Tibial nerve (tissue), 4 donors: ENCODE measurements around the gene HADHA. TPM values are rescaled to one million over a fixed set of nuclear protein-coding genes. Genes with fewer than 3 reads are reported as not detected.

ENCODE experiments used
- DNase-seq, 2 donors: peaks; one replicate each; pipeline ENCODE4 v3.0.0-alpha.2; 2019; ENCODE audit warnings: low spot score in 2 of 2
- H3K27ac ChIP-seq, 4 donors: fragments of 200-600 bp; sonication (generic) in 3 of 4; one replicate each; pipeline ENCODE4 v1.5.1; 2017 to 2019; ENCODE audit warnings: mild to moderate bottlenecking in 1 of 4
- H3K27me3 ChIP-seq, 2 donors: fragments of 200-600 bp; sonication (generic) in 1 of 2; one replicate each; pipeline versions ENCODE4 v1.5.1 to v1.6.0; 2017 to 2019
- H3K36me3 ChIP-seq, 3 donors: fragments of 200-600 bp; sonication (generic); one replicate each; pipeline ENCODE4 v1.5.1; 2018 to 2019
- H3K4me1 ChIP-seq, 4 donors: fragments of 200-600 bp; sonication (generic) in 3 of 4; one replicate each; pipeline ENCODE4 v1.5.1; 2017 to 2019
- H3K4me3 ChIP-seq, 4 donors: fragments of 200-600 bp; sonication (generic) in 3 of 4; one replicate each; pipeline ENCODE4 v1.5.1; 2017 to 2019; ENCODE audit warnings: mild to moderate bottlenecking in 1 of 4, moderate library complexity in 1 of 4
- H3K9me3 ChIP-seq, 4 donors: fragments of 200-600 bp; sonication (generic) in 3 of 4; one replicate each; pipeline ENCODE4 v1.5.1; 2017 to 2019
- CTCF ChIP-seq, 5 experiments: fragments of 200-600 bp in 3 of 5; fragments of 450-650 bp in 2 of 5; sonication (generic) in 3 of 5; IDR thresholded peaks; one replicate each; pipeline ENCODE4 v1.5.1; 2016 to 2019; ENCODE audit warnings: antibody characterized with exemption in 5 of 5, mild to moderate bottlenecking in 3 of 5, moderate library complexity in 2 of 5
- EP300 ChIP-seq, 2 donors: sonication (generic); formaldehyde crosslinking; IDR thresholded peaks; one replicate each; pipeline ENCODE4 v1.6.1; 2017; ENCODE audit warnings: antibody characterized with exemption in 2 of 2, mild to moderate bottlenecking in 1 of 2
- POLR2A ChIP-seq, 2 donors: fragments of 450-650 bp; IDR thresholded peaks; one replicate each; pipeline ENCODE4 v1.6.1; 2017; ENCODE audit warnings: antibody characterized with exemption in 2 of 2, mild to moderate bottlenecking in 2 of 2, moderate library complexity in 2 of 2
- WGBS, 2 donors: methylation state at CpG; one replicate each; pipeline ENCODE4 v1.1.5; 2018; 5-methylcytosine and 5-hydroxymethylcytosine counted together
- total RNA-seq, 4 donors: library from RNA; depleted of rRNA; stranded (reverse); fragments of >200 nt; gene quantifications; one replicate each; pipeline ENCODE4 v1.1.0, GENCODE V29; 2016

Gene HADHA
- total RNA-seq, 4 donors from 2014 or later: 91.8 to 115 (median 104) TPM

- Histone ChIP-seq H3K27me3 (no peaks in the 10 kb centered on the region), H3K9me3 (no peaks in the 10 kb centered on the region), H3K4me1 (peaks cover 0 to 23% (median 8%) of the 10 kb centered on the region in 4 donors), H3K36me3 (peaks cover 0 to 85% (median 27%) of the 10 kb centered on the region in 3 donors), H3K27ac (no peak overlapping the region), H3K4me3 (no peak overlapping the region)
- DNase-seq: no peak
- TF ChIP-seq CTCF (IDR thresholded peaks at IDR 0.05) (peak in 1 of 5 experiments; percentile 12), EP300 (IDR thresholded peaks at IDR 0.05) (no peak)
- WGBS, 2 donors: 85 to 89% methylated on average over 9 of the region's 9 CpGs
Observed at GRCh38 chr2:26235089-26235488, 9.3 kb downstream of the HADHA start.

GRCh38 chr2:26230806-26231205, 13.6 kb downstream of the HADHA start:
- Histone ChIP-seq H3K4me3 (no peak overlapping the region), H3K4me1 (no peaks in the 10 kb centered on the region), H3K27me3 (no peaks in the 10 kb centered on the region), H3K9me3 (peaks cover 0 to 14% (median 0%) of the 10 kb centered on the region in 4 donors), H3K27ac (no peak overlapping the region), H3K36me3 (peaks cover 0 to 100% (median 31%) of the 10 kb centered on the region in 3 donors)
- whole genome bisulfite sequencing, 2 donors: 93 to 97% methylated on average over 2 of the region's 2 CpGs
- DNase-seq: no peak
- TF ChIP-seq CTCF (IDR thresholded peaks at IDR 0.05): no peak
- no peak for TF ChIP-seq EP300 (IDR thresholded peaks at IDR 0.05)
- TF ChIP-seq POLR2A (IDR thresholded peaks at IDR 0.05): no peak

GRCh38 chr2:26229595-26229994, 14.8 kb downstream of the HADHA start:
- Histone ChIP-seq H3K36me3 (peaks cover 0 to 100% (median 26%) of the 10 kb centered on the region in 3 donors), H3K4me3 (no peak overlapping the region), H3K27ac (no peak overlapping the region), H3K4me1 (no peaks in the 10 kb centered on the region), H3K27me3 (no peaks in the 10 kb centered on the region), H3K9me3 (peaks cover 0 to 14% (median 0%) of the 10 kb centered on the region in 4 donors)
- WGBS, 2 donors: 93 to 95% methylated on average over 3 of the region's 3 CpGs
- DNase-seq: no peak
- TF ChIP-seq POLR2A (IDR thresholded peaks at IDR 0.05): no peak
- TF ChIP-seq CTCF (IDR thresholded peaks at IDR 0.05): no peak
- no peak for TF ChIP-seq EP300 (IDR thresholded peaks at IDR 0.05)

- Histone ChIP-seq H3K27ac (no peak overlapping the region), H3K9me3 (peaks cover 0 to 14% (median 0%) of the 10 kb centered on the region in 4 donors), H3K36me3 (peaks cover 0 to 95% (median 0%) of the 10 kb centered on the region in 3 donors), H3K4me1 (no peaks in the 10 kb centered on the region), H3K27me3 (no peaks in the 10 kb centered on the region), H3K4me3 (no peak overlapping the region)
- TF ChIP-seq EP300 (IDR thresholded peaks at IDR 0.05) (no peak), POLR2A (IDR thresholded peaks at IDR 0.05) (no peak), CTCF (IDR thresholded peaks at IDR 0.05) (no peak)
- no peak for DNase-seq
- WGBS, 2 donors: 63 to 76% methylated on average over 2 of the region's 2 CpGs
Observed at GRCh38 chr2:26224095-26224494, 20.3 kb downstream of the HADHA start.

- Histone ChIP-seq H3K4me1 (no peaks in the 10 kb centered on the region), H3K9me3 (peaks cover 0 to 14% (median 0%) of the 10 kb centered on the region in 4 donors), H3K27me3 (no peaks in the 10 kb centered on the region), H3K4me3 (no peak overlapping the region), H3K36me3 (peaks cover 0 to 95% (median 0%) of the 10 kb centered on the region in 3 donors), H3K27ac (no peak overlapping the region)
- no peak for DNase-seq
- 64 to 93% methylated on average over 1 of the region's 1 CpG for WGBS, 2 donors
- TF ChIP-seq POLR2A (IDR thresholded peaks at IDR 0.05): no peak
- TF ChIP-seq CTCF (IDR thresholded peaks at IDR 0.05): no peak
- TF ChIP-seq EP300 (IDR thresholded peaks at IDR 0.05): no peak
Observed at GRCh38 chr2:26223018-26223417, 21.4 kb downstream of the HADHA start.
